CD4-positive, alpha-beta T cell (primary cell): Measurements from ENCODE around the gene ADAM17. TPM values are rescaled to one million over a fixed set of nuclear protein-coding genes. Genes with fewer than 3 reads are reported as not detected.

ENCODE experiments used
- ATAC-seq: fragments of 200-7000 bp; cut with Tn5 transposase; one replicate; pipeline ENCODE4 v1.10.0; 2022; ENCODE audit warnings: mild to moderate bottlenecking; ENCODE audit not compliant: poor library complexity
- CTCF ChIA-PET: fragments of 350-600 bp; sonication (Branson Sonifier 250); formaldehyde crosslinking; loops from one replicate; lab custom pipeline; 2021; ENCODE audit warnings: antibody characterized with exemption, inconsistent platforms; lab: Charles Lee
- POLR2A ChIA-PET: fragments of 350-600 bp; sonication (Branson Sonifier 250); formaldehyde crosslinking; loops from one replicate; lab custom pipeline; 2021; ENCODE audit warnings: antibody characterized with exemption, inconsistent platforms; lab: Charles Lee
- DNase-seq, 14 experiments: peaks; one replicate each; pipeline ENCODE4 v3.0.0-alpha.2; 2013 to 2020; ENCODE audit warnings: mixed read lengths in 2 of 14
- H3K27ac ChIP-seq, 2 donors: one replicate each; pipeline versions ENCODE4 v1.5.1 to v1.7.0; 2013; ENCODE audit warnings: low read length in 2 of 2, low read depth in 1 of 2, mild to moderate bottlenecking in 1 of 2
- H3K27me3 ChIP-seq, 2 experiments: 1 replicate in 1 of 2; 2 replicates in 1 of 2; pipeline versions ENCODE4 v1.6.1 to v1.7.0; 2013; ENCODE audit warnings: low read length in 2 of 2, control low read depth in 1 of 2, mild to moderate bottlenecking in 1 of 2, moderate library complexity in 1 of 2; ENCODE audit not compliant: insufficient read depth in 2 of 2, control insufficient read depth in 1 of 2
- H3K36me3 ChIP-seq: one replicate; pipeline ENCODE4 v1.6.1; 2013; ENCODE audit warnings: low read length, control low read depth; ENCODE audit not compliant: insufficient read depth
- H3K4me1 ChIP-seq: one replicate; pipeline ENCODE4 v1.6.1; 2013; ENCODE audit warnings: low read length, control low read depth; ENCODE audit not compliant: insufficient read depth
- H3K4me3 ChIP-seq: one replicate; pipeline ENCODE4 v1.5.1; 2013; ENCODE audit warnings: mild to moderate bottlenecking, low read length, moderate library complexity
- H3K9me3 ChIP-seq, 2 experiments: 1 replicate in 1 of 2; 2 replicates in 1 of 2; pipeline versions ENCODE4 v1.6.1 to v1.7.0; 2013; ENCODE audit warnings: low read length in 2 of 2, mild to moderate bottlenecking in 2 of 2, control low read depth in 1 of 2, moderate library complexity in 1 of 2; ENCODE audit not compliant: control insufficient read depth in 1 of 2, insufficient read depth in 1 of 2
- H3K27ac Mint-ChIP-seq: one replicate; pipeline ENCODE4 v1.8.0; 2020; ENCODE audit warnings: mixed read lengths
- H3K27me3 Mint-ChIP-seq: one replicate; pipeline ENCODE4 v1.8.0; 2021; ENCODE audit warnings: mixed read lengths
- H3K36me3 Mint-ChIP-seq: one replicate; pipeline ENCODE4 v1.8.0; 2021; ENCODE audit warnings: low read depth, mixed read lengths
- H3K4me1 Mint-ChIP-seq: one replicate; pipeline ENCODE4 v1.8.0; 2021; ENCODE audit warnings: low read depth, mixed read lengths
- H3K4me3 Mint-ChIP-seq: one replicate; pipeline ENCODE4 v1.8.0; 2020; ENCODE audit warnings: mild to moderate bottlenecking, mixed read lengths
- H3K9me3 Mint-ChIP-seq: one replicate; pipeline ENCODE4 v1.8.0; 2020; ENCODE audit warnings: mixed read lengths
- CTCF ChIP-seq: fragments of 200-600 bp; IDR thresholded peaks from one replicate; pipeline ENCODE4 v1.8.0; 2022; ENCODE audit warnings: antibody characterized with exemption, mild to moderate bottlenecking
- intact Hi-C, 2 experiments: fragments of 100-400 bp; cut with DNase I in 1 of 2; cut with micrococcal nuclease in 1 of 2; formaldehyde crosslinking; loops; one replicate each; pipeline versions ENCODE4 v1.15.1 to v1.9.0; 2023 to 2025; cut with DNase I, micrococcal nuclease
- total RNA-seq, 174 experiments: library from RNA in 2 of 174; stranded (reverse) in 2 of 174; gene quantifications; one replicate each; pipeline ENCODE4 v1.2.3 and lab custom pipeline; 2021 to 2026

The ADAM17 gene
- total RNA-seq, 2 experiments from 2014 or later: 21.4 to 21.6 TPM

GRCh38 chr2:9573840-9574239 lies 18.2 kb upstream of the ADAM17 start:
- H3K27me3 ChIP-seq: no peaks in the 10 kb centered on the region
- no peaks in the 10 kb centered on the region for H3K9me3 ChIP-seq
- TF ChIP-seq CTCF: no peak
- POLR2A ChIA-PET: interaction anchor here (1.0 to 1.5 kb wide), 2 partner anchors 16 to 19 kb away, joined by 3 read pairs; partner anchors contain the start of gene ADAM17
- no peaks in the 10 kb centered on the region for H3K36me3 ChIP-seq
- intact Hi-C loops: no loop called here
- DNase-seq (no peak), ATAC-seq (no peak)
- Mint-ChIP-seq H3K27ac (no peak overlapping the region), H3K9me3 (no peaks in the 10 kb centered on the region), H3K4me1 (no peaks in the 10 kb centered on the region), H3K27me3 (no peaks in the 10 kb centered on the region), H3K4me3 (no peak overlapping the region), H3K36me3 (no peaks in the 10 kb centered on the region)
- H3K27ac ChIP-seq: no peak overlapping the region
- CTCF ChIA-PET: interaction anchor here (0.5 kb wide), 1 partner anchor 13 kb away, joined by 3 read pairs; no protein-coding TSS in a partner anchor
- H3K4me1 ChIP-seq: no peaks in the 10 kb centered on the region
- H3K4me3 ChIP-seq: no peak overlapping the region

- H3K27me3 Mint-ChIP-seq: no peaks in the 10 kb centered on the region
- H3K27ac Mint-ChIP-seq: no peak overlapping the region
- no peaks in the 10 kb centered on the region for H3K9me3 Mint-ChIP-seq
- intact Hi-C loops: no loop called here
- Histone ChIP-seq H3K9me3 (no peaks in the 10 kb centered on the region), H3K4me3 (no peak overlapping the region), H3K27me3 (no peaks in the 10 kb centered on the region), H3K27ac (no peak overlapping the region), H3K4me1 (no peaks in the 10 kb centered on the region), H3K36me3 (no peaks in the 10 kb centered on the region)
- no peaks in the 10 kb centered on the region for H3K36me3 Mint-ChIP-seq
- no peak overlapping the region for H3K4me3 Mint-ChIP-seq
- no peaks in the 10 kb centered on the region for H3K4me1 Mint-ChIP-seq
- ChIA-PET CTCF (interaction anchor here (0.5 kb wide), 1 partner anchor 12 kb away, joined by 3 read pairs; no protein-coding TSS in a partner anchor), POLR2A (no interaction called here)
- no peak for TF ChIP-seq CTCF
- no peak for DNase-seq
- no peak for ATAC-seq
Observed at GRCh38 chr2:9573013-9573720, 17.5 kb upstream of the ADAM17 start.

GRCh38 chr2:9570182-9571060 lies 14.8 kb upstream of the ADAM17 start:
- no peaks in the 10 kb centered on the region for H3K9me3 Mint-ChIP-seq
- H3K27me3 ChIP-seq: no peaks in the 10 kb centered on the region
- no peaks in the 10 kb centered on the region for H3K36me3 Mint-ChIP-seq
- intact Hi-C loops: no loop called here
- no peak overlapping the region for H3K27ac Mint-ChIP-seq
- H3K36me3 ChIP-seq: no peaks in the 10 kb centered on the region
- H3K4me1 Mint-ChIP-seq: no peaks in the 10 kb centered on the region
- no peak overlapping the region for H3K27ac ChIP-seq
- CTCF ChIA-PET: interaction anchor here (1.1 kb wide), 1 partner anchor 32 kb away, joined by 3 read pairs; no protein-coding TSS in a partner anchor
- H3K4me3 ChIP-seq: no peak overlapping the region
- H3K4me1 ChIP-seq: no peaks in the 10 kb centered on the region
- DNase-seq: no peak
- no peaks in the 10 kb centered on the region for H3K27me3 Mint-ChIP-seq
- no peak for TF ChIP-seq CTCF
- no peaks in the 10 kb centered on the region for H3K9me3 ChIP-seq
- POLR2A ChIA-PET: interaction anchor here (0.6 kb wide), 1 partner anchor 14 kb away, joined by 3 read pairs; the partner anchor contains the start of gene ADAM17
- ATAC-seq: no peak
- no peak overlapping the region for H3K4me3 Mint-ChIP-seq
